Erythroblast (primary cell): Measurements from ENCODE around the gene BABAM2.

Experiments
- DNase-seq, 2 experiments: peaks; one replicate each; lab custom pipeline; 2025; lab: John Stamatoyannopoulos, UW
- GATA1 ChIP-seq: IDR thresholded peaks from 2 replicates; pipeline ENCODE4 v1.6.1; 2011; ENCODE audit warnings: low read depth, mild to moderate bottlenecking, control low read depth, low read length, moderate library complexity
- POLR2A ChIP-seq: IDR thresholded peaks from 2 replicates; pipeline ENCODE4 v1.6.1; 2011; ENCODE audit warnings: mild to moderate bottlenecking, low read length

Gene BABAM2

GRCh38 chr2:27890146-27890923, at the start of gene BABAM2, which contains the start of gene RBKS:
BABAM2 (plus strand) TSS chr2:27890729; CDS start chr2:27894557, 3,828 bp downstream.
RBKS (minus strand) TSS chr2:27890387; CDS start chr2:27890345, 42 bp downstream.
- no peak for TF ChIP-seq GATA1
- TF ChIP-seq POLR2A = peak; percentile 89
- DNase-seq = peak; percentile 91 to 95

GRCh38 chr2:27842894-27843293, 47.6 kb upstream of the BABAM2 start:
- TF ChIP-seq POLR2A (no peak), GATA1 (no peak)
- no peak for DNase-seq

GRCh38 chr2:27843992-27844391, 46.5 kb upstream of the BABAM2 start:
- no peak for DNase-seq
- TF ChIP-seq GATA1 = no peak
- no peak for TF ChIP-seq POLR2A

- DNase-seq = no peak
- no peak for TF ChIP-seq GATA1
- no peak for TF ChIP-seq POLR2A
These were observed 45.7 kb upstream of the BABAM2 start for GRCh38 chr2:27844821-27845255.

GRCh38 chr2:27847333-27847732, 43.2 kb upstream of the BABAM2 start:
- DNase-seq = no peak
- TF ChIP-seq POLR2A = no peak

- no peak for TF ChIP-seq POLR2A
- no peak for DNase-seq
These were observed 40.8 kb upstream of the BABAM2 start for GRCh38 chr2:27849558-27850205.

- TF ChIP-seq POLR2A (no peak), GATA1 (no peak)
These were observed 37.8 kb upstream of the BABAM2 start for GRCh38 chr2:27852691-27853090.

GRCh38 chr2:27854229-27854862, 36.2 kb upstream of the BABAM2 start:
- DNase-seq = no peak
- TF ChIP-seq POLR2A (no peak), GATA1 (no peak)

More at GRCh38 chr2:27852691-27853090, 37.8 kb upstream of the BABAM2 start:
- DNase-seq = no peak

GRCh38 chr2:27855476-27855875, 35.1 kb upstream of the BABAM2 start:
- TF ChIP-seq GATA1 (no peak), POLR2A (no peak)
- no peak for DNase-seq

GRCh38 chr2:27856386-27856785, 34.1 kb upstream of the BABAM2 start:
- TF ChIP-seq GATA1 (no peak), POLR2A (no peak)
- no peak for DNase-seq

GRCh38 chr2:27856956-27857355, 33.6 kb upstream of the BABAM2 start:
- TF ChIP-seq POLR2A = no peak
- DNase-seq = no peak

GRCh38 chr2:27857417-27858172, 32.9 kb upstream of the BABAM2 start:
- DNase-seq = no peak
- no peak for TF ChIP-seq GATA1
- TF ChIP-seq POLR2A = no peak

GRCh38 chr2:27860111-27860510, 30.4 kb upstream of the BABAM2 start:
- DNase-seq = no peak
- TF ChIP-seq GATA1 (no peak), POLR2A (no peak)
